Mucosa of gallbladder (tissue), 1 donor: Measurements from ENCODE around the gene FYN. TPM values are rescaled to one million over a fixed set of nuclear protein-coding genes. Genes with fewer than 3 reads are reported as not detected.
"Not testable (repeated sequence)": the region's sequence is repeated elsewhere in the genome, so short reads cannot be mapped to it uniquely, and the experiment has no call there.

Experiments used
- DNase-seq: peaks from one replicate; pipeline ENCODE4 v3.0.0-alpha.2; 2020; ENCODE audit warnings: low spot score
- total RNA-seq: library from RNA; stranded (reverse); gene quantifications from one replicate; pipeline ENCODE4 v1.2.1, GENCODE V29; 2021
- donor health status: DM: no; HTN: no; CAD: no.

The FYN gene
- total RNA-seq, 1 donor from 2014 or later = 75.0 TPM

- DNase-seq = no peak
Measured at GRCh38 chr6:111681860-111682259, 191.4 kb downstream of the FYN start.

GRCh38 chr6:111680811-111681609 is 192.2 kb downstream of the FYN start:
- DNase-seq = not testable (repeated sequence)

- DNase-seq = no peak
Measured at GRCh38 chr6:111680015-111680712, 193.1 kb downstream of the FYN start.

- DNase-seq = no peak
Measured at GRCh38 chr6:111679126-111679858, 194.0 kb downstream of the FYN start.

GRCh38 chr6:111677249-111677990 is 195.8 kb downstream of the FYN start:
- DNase-seq = no peak

GRCh38 chr6:111676383-111676782 is 196.9 kb downstream of the FYN start:
- DNase-seq = no peak

GRCh38 chr6:111674883-111675282 is 198.4 kb downstream of the FYN start:
- DNase-seq = no peak

- DNase-seq = no peak
Measured at GRCh38 chr6:111674413-111674812, 198.8 kb downstream of the FYN start.

GRCh38 chr6:111673937-111674336 is 199.3 kb downstream of the FYN start:
- DNase-seq = no peak

GRCh38 chr6:111673532-111673931 is 199.7 kb downstream of the FYN start:
- DNase-seq = no peak

GRCh38 chr6:111672761-111673450 is 200.3 kb downstream of the FYN start:
- DNase-seq = no peak

GRCh38 chr6:111669326-111669725 is 203.9 kb downstream of the FYN start:
- DNase-seq = no peak

GRCh38 chr6:111668410-111668809 is 204.8 kb downstream of the FYN start:
- DNase-seq = no peak

- no peak for DNase-seq
Measured at GRCh38 chr6:111667931-111668330, 205.3 kb downstream of the FYN start.

- DNase-seq = no peak
Measured at GRCh38 chr6:111666847-111667246, 206.4 kb downstream of the FYN start.

- DNase-seq = no peak
Measured at GRCh38 chr6:111664565-111665030, 208.7 kb downstream of the FYN start.

- DNase-seq = no peak
Measured at GRCh38 chr6:111663692-111664564, 209.3 kb downstream of the FYN start.

GRCh38 chr6:111662794-111663593 is 210.3 kb downstream of the FYN start:
- no peak for DNase-seq
